KG1 (cell line): ENCODE results near the gene UBFD1.
A peak's percentile ranks its signal among the peaks of the same experiment; 100 is the strongest.
"Not testable (repeated sequence)": the region's sequence is repeated elsewhere in the genome, so short reads cannot be mapped to it uniquely, and the experiment has no call there.

ENCODE experiments used
- DNase-seq: peaks from one replicate; lab custom pipeline; 2025; lab: John Stamatoyannopoulos, UW

The UBFD1 gene, protein sequence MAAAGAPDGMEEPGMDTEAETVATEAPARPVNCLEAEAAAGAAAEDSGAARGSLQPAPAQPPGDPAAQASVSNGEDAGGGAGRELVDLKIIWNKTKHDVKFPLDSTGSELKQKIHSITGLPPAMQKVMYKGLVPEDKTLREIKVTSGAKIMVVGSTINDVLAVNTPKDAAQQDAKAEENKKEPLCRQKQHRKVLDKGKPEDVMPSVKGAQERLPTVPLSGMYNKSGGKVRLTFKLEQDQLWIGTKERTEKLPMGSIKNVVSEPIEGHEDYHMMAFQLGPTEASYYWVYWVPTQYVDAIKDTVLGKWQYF

DNA sequence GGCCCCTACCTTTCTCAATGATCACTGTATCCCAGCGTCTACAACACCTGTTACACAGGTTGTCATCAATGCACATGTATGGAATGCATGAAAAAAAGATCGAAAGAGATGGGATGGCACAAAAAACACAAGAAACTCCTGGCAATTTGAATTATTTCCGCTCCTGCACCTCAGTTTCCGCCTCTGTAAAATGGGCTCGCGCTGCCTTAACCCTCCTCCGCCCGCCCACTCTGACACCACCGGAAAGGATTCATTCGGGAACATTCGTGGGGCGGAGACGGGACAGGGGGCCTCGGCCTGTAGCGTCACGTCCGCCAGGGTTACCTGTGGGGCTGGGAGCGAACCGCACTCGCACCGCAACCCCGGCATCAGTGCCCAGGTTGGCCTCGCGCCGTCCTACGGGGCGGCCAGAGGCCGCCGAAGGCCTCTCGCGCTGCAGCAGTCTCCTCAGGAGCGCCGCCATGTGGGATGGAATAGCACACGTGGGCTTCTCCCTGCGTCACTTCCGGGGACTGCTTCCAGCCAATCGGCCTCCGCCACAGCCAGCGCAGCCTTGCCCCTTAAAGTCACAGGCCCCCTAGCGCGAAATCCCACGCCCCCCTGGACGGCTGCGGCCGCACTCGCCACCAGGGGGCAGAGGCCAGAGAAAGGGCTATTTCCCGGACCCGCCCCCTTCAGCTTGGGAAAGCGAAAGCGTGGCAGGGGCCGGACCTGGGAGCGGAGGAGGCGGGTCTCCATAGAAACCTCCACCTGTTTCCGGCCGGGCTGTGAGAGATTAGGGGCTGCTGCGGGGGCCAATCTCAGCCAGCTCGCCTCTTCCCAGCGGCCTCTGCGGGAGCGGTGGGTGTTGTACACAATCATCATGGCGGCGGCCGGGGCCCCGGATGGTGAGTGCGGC, at the start of gene UBFD1, which contains the start of gene EARS2:
TSS of gene UBFD1 (plus strand) at position 847 of the 898 bp plus-strand sequence. CDS start at position 863, 16 bp downstream.
TSS of gene EARS2 (minus strand) at position 470 of the 898 bp plus-strand sequence. CDS start at position 463, 7 bp downstream.
- DNase-seq = peak; percentile 95

DNA sequence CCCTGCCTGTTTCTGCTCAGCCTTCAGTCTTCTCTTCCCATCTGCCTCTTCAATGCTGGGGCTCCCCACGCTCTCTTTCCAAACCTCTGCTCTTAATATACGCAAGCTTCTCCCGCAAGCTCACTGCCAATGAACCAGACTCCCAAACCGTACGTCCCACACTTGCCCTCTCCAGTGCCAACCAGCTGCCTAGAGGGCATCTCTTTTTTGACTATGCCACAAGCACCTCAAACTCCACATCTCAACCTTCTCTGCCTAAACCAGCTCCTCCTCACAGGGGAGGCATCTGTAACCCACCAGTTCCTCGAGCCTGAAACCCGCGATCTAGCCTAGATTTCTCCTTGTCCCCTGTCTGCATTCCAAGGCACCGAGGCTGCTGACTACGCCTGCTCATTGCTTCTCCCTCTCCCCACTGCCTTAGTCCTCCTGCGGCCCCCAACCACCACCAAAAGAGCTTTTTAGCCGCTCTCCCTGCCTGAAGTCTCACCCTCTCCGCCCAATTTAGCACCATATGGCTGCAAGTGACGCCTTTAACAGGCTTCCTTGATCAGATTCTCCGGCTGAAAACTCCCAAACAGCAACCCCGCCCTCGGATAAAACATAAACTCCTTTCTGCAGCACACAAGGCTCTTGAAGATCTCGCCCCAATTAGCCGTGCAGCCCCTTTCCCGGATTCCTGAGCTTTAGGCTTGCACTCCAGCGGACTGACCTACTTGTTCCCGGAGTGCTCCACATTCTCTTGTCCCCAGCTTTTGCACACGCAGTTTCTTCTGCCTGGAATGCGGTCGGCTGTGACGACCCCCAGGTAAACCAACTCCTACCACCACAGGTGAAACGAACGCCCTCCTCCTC, 48.7 kb upstream of the UBFD1 start:
- no peak for DNase-seq

DNA sequence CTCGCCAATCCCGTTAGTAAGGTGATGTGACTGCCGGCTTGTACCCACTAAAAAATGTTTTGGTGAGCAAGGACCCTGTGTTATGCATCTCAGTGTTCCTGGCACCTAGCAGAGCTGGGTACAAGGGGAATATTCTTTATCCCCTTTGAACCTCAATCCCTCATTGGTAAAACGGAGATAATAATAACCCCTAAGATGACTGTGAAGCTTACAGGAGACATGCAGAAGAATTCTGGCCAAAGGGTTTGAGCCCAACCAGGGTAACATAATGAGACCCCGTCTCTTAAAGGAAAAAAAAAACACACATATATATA, 48.1 kb upstream of the UBFD1 start:
- DNase-seq = no peak

DNA sequence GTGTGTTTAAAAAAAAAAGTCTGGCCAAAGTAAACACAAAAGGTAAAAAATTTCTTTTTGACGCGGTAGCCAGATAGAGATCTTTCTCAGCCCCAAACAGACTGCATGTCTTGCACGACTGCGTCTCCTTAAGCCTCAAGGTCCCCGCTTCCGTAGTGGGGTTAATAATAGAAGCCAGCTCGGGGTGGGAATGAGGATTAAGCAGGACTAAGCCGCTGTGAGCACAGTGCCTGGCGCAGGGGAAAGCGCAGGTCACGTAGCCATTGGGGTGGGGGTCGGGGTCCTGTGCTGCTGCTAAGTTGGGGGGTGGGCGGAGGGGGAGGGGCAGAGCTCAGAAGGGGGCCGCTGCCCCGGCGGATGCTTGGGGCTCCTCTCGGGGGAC, 47.8 kb upstream of the UBFD1 start:
- no peak for DNase-seq

DNA sequence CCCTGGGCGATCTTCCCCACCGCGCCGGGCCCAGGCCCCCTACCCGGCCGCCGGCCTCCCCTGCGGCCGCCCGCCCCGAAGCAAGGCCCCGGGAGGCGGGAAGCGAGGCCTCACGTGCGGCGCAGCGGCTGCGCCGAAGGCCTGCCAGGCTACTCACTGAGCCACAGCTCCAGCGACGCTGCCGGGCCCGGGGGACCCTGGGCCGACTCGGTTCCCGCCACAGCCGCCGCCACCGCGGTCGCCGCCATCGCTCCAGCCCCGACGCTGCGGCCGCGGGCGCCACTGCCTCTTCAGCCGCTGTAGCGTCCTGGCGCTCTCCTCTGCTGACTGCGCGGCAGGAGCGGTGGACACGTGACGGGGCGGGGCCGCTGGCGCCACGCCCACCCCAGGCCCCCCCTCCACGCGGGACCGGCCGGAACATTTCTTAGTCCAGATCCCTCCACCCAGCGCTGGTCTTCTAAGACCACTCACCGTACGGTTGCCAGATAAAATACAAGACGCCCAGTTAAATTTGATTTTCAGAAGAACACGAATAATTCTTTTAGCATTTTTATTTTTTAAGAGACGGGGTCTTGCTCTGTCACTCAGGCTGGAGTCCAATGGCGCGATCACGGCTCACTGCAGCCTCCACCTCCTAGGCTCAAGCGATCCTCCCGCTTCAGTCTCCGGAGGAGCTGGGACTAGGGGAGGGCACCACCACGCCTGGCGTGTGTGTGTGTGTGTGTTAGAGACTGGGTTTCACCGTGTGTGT, 47.2 kb upstream of the UBFD1 start, which contains the start of gene GGA2:
TSS of gene GGA2 (minus strand) at position 331 of the 751 bp plus-strand sequence. CDS start at position 248, 83 bp downstream.
- peak; percentile 86 for DNase-seq

DNA sequence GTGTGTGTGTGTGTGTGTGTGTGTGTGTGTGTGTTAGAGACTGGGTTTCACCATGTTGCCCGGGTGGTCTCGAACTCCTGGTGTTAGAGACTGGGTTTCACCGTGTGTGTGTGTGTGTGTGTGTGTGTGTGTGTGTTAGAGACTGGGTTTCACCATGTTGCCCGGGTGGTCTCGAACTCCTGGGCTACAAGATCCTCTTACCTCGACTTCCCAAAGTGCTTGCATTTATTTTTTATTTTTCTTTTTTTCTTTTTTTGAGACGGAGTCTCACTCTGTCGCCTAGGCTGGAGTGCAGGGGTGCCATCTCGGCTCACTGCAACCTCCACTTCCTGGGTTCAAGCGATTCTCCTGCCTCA, 46.6 kb upstream of the UBFD1 start:
- DNase-seq = not testable (repeated sequence)

DNA sequence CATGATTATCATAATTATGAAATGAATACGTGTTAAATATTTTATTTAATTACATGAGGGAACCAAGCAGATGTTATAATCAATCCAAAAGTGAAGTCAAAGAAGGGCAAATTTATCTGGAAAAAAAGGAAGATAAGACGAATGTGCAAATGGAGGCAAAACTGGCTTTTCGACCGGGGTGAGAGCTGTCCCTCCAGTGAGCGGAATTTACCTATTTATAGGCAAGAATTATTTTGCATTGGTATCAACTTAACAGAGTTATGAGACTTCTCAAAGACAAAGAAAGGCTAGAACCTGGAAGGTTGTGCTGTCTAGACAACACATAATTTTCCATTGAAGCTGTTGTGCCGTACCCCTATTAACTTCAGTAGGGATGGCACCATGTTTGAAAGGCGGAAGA, 45.8 kb upstream of the UBFD1 start:
- no peak for DNase-seq

DNA sequence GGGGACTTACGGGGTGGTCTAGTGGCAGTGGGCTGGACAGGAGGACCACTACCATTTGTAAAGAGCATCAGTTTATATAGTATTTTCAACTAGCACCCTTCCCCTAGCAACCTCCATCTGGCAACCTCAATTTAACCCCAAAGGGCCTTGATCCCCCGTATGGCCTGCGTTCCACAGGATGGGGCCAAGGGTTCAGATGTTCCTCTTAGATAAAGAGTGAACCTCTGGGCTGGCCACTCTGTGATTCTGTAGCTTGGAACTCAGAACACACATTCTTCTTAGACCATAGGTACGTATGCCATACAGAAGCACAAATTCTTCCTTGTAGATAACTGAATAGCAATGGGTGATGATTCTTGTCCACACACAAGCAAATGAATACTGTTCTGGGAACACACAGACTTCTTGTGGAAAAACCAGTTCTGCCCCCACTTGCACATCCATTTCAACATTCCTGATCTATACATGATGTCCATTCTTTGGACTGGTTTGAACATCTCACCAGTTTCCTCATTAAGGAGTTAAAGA, 45.3 kb upstream of the UBFD1 start:
- no peak for DNase-seq

DNA sequence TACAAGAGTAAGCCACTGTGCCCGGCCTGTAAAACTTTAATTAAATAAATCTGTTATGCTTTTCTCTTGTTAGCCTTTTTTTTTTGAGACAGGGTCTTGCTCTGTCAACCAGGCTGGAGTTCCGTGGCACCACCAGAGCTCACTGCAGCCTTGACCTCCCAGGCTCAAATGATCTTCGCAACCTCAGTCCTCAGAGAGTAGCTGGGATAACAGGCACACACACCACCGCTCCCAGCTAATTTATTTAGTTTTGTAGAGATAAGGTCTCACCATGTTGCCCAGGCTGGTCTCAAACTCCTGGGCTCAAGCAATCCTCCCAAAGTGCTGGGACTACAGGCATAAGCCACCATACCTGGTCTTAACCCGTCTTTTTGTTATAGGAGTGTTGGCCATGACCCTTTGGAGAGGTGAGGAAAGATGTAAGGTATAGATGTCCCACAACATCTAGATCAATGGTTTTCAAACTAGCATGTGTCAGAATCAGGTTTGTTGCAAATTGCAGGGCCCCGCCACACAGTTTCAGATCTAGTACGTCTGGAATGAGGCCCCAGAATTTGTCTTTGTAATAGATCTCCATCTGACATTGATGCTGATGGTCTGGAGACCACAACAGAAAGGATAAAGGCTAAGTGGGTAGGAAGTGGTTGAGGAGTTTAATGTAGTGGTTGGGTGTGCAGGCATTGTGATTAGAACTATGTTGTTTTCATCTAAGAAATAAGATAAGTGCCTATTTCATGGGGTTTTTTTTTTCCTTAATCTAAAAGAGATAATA, 43.0 kb upstream of the UBFD1 start:
- DNase-seq = no peak

DNA sequence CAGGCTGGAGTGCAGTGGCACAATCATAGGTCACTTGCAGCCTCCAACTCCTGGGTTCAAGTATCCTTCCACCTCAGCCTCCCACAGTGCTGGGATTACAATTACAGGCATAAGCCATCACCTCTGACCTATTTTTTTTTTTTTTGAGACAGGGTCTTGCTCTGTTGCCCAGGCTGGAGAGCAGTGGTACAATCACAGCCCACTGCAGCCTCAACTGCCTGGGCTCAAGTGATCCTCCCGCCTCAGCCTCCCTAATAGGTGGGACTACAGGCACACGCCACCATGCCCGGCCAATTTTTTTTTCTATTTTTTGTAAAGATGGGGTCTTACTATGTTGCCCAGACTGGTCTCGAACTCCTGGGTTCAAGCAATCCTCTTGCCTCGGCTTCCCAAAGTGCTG, 41.6 kb upstream of the UBFD1 start:
- DNase-seq = no peak

DNA sequence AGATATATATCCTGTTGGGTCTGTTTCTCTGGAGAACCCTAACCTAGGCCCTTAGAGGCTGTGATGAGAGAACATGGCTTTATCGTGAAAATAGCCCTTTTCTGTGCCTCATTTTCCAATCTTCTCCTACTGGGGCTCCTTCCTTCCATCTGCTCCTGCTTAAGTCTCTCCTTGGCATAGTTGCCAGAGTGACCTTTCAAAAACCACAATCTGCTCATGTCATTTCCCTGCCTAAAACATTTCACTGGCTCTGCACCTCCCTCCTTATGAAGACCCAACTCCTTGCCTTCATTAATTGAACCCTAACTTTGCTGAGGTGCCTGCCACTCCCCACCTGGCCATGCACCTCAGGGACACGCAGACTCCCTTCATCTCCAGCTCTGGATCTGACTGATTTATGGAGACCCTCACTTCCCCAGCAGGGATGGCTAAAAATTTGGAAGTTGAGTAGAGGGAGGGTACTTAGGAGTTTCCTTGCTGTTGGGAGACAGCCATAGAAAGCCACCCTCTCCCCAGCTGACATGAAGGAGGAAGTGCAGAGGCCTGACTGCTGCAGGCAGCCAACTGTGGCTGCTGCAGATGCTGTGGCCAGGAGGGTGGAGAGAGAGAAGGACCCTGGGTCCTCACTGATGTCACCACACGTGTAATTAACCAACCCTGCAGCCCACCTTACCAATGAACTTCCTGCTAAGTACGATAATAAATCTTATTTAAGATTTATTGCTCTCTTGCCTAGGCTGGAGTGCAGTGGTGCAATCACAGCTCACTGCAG, 41.0 kb upstream of the UBFD1 start:
- DNase-seq = no peak

DNA sequence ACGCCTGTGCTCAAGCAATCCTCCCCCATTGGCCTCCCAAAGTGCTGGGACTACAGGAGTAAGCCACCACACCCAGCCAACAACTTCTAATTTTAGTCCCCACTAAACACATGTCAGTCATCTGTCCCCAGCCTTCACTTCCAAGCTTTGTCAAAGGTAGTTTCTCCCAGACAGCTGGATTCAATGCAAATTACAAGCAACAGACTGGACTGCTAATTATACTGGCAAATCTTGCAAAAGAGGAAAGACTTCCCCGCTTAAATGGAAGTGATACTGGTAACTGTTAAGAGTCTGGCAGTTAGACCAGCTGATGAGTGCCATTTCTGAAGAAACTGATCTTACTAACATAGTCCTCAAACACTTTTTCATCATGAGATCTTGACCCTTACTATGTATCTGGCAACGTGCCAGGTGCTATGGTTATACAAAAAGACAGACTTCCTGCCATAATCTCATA, 39.1 kb upstream of the UBFD1 start:
- no peak for DNase-seq

DNA sequence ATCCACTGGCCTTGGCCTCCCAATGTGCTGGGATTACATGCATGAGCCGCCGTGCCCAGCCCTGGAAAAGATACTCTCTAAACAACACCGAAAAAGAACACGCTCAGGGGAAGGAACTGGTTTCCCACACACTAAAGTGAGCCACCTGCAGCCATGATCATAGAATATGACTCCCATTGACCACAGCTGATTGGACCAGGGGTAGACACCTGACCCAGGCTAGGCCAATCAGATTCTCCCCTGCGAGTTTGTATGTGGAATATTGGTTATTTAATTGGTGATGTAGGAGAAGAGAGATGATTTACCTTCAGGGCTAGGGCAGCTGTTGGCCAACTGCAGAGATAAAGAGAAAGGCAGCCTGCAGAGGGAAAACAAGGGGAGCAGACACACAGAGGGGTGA, 38.2 kb upstream of the UBFD1 start:
- DNase-seq = no peak

DNA sequence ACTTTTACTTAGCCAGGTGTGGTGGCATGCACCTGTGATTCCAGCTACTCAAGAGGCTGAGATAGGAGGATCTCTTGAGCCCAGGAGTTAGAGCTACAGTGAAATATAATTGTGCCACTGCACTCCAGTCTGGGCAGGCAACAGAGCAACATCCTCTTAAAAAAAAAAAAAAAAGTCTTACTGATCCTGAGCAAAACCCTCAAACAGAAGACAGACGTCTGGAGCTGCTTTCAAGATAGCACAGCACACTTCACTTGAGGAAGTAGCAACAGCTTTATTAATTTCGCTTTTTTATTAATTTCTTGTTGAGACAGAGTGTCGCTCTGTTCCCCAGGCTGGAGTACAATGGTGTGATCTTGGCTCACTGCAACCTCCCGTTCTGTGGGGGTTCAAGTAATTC, 37.0 kb upstream of the UBFD1 start:
- no peak for DNase-seq

DNA sequence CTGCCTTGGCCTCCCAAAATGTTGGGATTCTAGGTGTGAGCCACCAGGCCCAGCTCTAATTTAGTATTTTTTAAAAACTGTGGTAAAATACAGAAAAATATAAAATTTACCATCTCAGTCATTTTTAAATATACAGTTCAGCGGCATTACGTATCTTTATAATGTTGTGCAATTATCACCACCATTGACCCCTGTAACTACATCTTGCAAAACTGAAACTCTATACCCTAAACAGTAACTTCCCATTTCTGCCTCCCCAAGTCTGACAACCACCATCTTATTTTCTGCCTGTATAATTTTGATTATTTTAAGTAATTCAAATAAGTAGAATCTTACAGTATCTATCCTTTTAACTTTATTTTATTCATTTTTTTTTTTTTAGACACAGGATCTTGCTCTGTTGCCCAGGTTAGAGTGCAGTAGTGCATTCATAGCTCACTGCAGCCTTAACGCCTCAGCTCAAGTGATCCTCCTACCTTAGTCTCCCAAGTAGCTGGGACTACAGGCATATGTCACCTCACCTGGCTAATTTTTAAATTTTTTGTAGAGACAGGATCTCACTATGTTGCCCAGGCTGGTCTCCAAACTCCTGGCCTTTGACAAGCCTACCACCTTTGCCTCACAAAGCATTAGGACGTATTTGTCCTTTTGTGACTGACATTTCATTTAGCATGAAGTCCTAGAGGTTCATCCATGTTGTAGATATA, 36.3 kb upstream of the UBFD1 start:
- DNase-seq = no peak

DNA sequence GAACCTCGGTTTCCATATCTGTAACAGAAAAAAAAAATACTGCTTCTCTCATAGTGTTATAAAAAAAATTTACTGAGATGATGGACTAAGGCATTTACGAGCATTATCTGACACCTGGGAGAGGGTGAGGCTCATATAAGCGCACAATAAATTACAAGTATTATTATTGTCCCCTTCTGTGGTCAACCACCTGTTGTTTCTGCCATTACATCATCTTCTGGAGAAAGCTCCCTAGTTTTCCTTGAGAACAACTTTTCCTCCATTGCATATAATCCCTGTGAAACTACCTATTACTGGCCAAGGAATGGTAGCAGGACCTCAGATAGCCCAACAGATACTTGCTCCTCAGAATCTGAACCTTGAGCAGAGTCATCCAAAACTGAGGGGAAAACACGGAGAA, 35.6 kb upstream of the UBFD1 start:
- DNase-seq = no peak

DNA sequence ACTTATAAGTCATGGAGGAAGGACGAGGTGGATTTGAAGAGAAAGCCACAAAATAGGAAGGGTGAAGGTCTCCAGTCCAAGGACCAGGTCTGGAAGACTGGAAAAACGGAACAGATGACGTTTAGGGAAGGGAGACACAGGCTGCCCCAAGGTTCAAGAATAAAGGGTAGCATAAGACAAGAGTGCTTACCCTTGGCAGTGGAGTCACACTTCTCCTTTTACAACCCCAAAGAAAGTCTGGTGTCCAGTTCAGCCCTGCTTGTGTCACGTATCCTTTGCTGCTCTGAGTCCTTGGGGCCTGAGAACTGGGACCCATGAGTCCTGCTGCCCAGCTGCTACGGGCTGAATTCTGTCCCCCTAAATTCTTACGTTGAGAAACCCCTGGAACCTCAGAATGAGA, 34.2 kb upstream of the UBFD1 start:
- no peak for DNase-seq

DNA sequence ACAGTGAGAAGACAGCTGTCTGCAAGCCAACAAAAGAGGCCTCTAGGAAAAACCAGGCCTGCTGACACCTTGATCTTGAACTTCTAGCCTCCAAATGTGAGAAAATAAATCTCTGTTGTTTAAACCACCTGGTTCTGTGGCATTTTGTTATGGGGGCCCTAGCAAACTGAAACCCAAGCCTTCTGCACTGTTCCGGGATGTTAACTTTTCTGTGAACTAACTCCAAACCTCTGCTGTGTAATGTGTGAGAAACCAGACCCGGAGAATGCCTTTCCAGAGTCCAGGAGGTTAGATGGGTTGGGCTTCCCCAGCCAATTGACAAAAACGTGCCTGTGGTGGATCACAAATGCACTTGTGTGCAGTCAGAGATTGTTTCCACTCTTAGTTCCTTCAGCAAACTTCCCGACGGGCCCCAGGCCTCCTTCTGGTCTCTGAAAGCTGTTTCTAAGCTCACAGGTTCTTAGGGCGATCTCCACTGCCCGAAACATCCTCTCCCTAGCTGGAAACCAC, 33.6 kb upstream of the UBFD1 start:
- no peak for DNase-seq

DNA sequence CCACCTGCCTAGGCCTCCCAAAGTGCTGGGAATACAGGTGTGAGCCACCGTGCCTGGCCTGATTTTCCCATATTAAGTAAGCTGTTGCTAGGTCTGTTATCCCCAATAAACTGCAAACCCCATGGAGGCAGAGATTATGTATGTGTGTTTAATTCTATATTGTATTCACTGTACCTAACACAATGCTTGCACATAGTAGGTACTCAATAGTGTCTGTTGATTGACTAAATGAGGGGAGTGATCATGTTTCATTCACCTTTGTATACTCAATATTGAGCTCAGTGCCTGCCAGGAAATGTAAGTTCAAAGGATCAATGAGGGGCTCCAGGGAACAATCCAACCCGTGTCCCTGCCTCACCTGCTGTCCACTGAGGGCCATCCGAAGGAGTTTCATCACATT, 32.6 kb upstream of the UBFD1 start:
- no peak for DNase-seq
